Measurements from ENCODE around the gene FAM120C. TPM values are rescaled to one million over a fixed set of nuclear protein-coding genes. Genes with fewer than 3 reads are reported as not detected.

Gene FAM120C, protein sequence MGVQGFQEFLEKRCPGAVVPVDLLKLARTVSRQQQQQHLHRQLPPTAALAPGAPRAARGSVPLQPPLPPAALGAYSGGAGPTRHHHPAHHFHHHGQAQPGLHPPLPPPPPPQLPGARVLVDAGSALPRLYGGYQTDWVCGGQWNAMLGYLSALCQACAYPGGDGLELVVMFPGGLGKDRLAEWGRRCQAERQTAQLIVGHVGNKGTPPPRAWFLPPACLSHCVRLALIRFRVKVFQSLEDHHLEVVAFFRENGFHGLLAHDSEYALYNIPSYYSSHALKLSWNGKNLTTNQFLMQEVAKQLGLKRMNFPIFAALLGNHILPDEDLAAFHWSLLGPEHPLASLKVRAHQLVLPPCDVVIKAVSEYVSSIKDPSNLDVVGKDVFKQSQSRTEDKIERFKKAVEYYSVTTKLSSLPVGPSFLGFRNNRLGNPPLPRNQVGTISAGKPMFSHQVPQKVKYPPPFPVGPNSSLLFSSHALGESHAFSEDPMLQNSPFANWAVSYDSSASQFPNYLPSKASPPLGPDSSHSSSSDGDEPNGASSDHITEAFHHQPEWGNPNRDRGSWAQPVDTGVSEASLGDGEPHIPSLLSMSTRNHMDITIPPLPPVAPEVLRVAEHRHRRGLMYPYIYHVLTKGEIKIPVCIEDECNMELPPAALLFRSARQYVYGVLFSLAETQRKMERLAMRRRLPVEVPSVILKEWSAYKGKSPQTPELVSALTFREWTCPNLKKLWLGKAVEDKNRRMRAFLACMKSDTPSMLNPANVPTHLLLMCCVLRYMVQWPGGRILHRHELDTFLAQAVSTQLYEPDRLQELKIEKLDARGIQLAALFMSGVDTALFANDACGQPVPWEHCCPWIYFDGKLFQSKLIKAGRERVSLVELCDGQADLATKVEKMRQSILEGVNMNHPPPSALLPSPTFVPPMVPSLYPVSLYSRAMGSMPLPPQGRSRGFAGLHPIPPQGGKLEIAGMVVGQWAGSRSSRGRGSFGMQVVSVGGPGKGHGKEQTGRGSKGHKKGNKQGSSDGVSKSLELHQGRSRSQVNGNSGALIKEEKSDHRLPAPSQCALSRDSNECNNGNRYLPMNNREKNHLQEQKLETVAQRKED
- 6.8 to 14.7 TPM (median 7.3 TPM) in 3 replicates for total RNA-seq
- long read RNA-seq, partial matches to known transcripts, result 0 of 1 reads
- long read RNA-seq, other reads (novel, unspliced or antisense), result 0 of 1 reads

GRCh38 chrX:54182864-54183613 is at the start of gene FAM120C:
TSS of gene FAM120C (minus strand) at chrX:54183254. CDS start at chrX:54183198, 56 bp downstream.
- Mint-ChIP-seq H3K27ac (ENCODE audit: unreplicated experiment) (peak within 1 kb of the TSS; percentile 84), H3K27me3 (ENCODE audit: low read depth) (no peaks in the 10 kb centered on the region), H3K4me3 (ENCODE audit: unreplicated experiment) (peak within 1 kb of the TSS; percentile 73), H3K9me3 (ENCODE audit: low read depth) (peaks cover 3% of the 10 kb centered on the region), H3K4me1 (ENCODE audit: low read depth) (peaks cover 42% of the 10 kb centered on the region), H3K36me3 (ENCODE audit: low read depth) (no peaks in the 10 kb centered on the region)
- TF ChIP-seq, protein P1, sequence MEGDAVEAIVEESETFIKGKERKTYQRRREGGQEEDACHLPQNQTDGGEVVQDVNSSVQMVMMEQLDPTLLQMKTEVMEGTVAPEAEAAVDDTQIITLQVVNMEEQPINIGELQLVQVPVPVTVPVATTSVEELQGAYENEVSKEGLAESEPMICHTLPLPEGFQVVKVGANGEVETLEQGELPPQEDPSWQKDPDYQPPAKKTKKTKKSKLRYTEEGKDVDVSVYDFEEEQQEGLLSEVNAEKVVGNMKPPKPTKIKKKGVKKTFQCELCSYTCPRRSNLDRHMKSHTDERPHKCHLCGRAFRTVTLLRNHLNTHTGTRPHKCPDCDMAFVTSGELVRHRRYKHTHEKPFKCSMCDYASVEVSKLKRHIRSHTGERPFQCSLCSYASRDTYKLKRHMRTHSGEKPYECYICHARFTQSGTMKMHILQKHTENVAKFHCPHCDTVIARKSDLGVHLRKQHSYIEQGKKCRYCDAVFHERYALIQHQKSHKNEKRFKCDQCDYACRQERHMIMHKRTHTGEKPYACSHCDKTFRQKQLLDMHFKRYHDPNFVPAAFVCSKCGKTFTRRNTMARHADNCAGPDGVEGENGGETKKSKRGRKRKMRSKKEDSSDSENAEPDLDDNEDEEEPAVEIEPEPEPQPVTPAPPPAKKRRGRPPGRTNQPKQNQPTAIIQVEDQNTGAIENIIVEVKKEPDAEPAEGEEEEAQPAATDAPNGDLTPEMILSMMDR (IDR thresholded peaks at IDR 0.05), result peak; percentile 26
- DNase-seq (ENCODE audit: low spot score), result no peak

GRCh38 chrX:54230435-54231148 is 47.5 kb upstream of the FAM120C start:
- H3K9me3 Mint-ChIP-seq (ENCODE audit: low read depth), result peaks cover 8% of the 10 kb centered on the region
- H3K4me3 Mint-ChIP-seq (ENCODE audit: unreplicated experiment), result no peak overlapping the region
- peaks cover 9% of the 10 kb centered on the region for H3K4me1 Mint-ChIP-seq (ENCODE audit: low read depth)
- TF ChIP-seq, protein P1 (IDR thresholded peaks at IDR 0.05), result no peak
- H3K27ac Mint-ChIP-seq (ENCODE audit: unreplicated experiment), result peak overlapping the region; percentile 82
- peaks cover 1% of the 10 kb centered on the region for H3K36me3 Mint-ChIP-seq (ENCODE audit: low read depth)
- no peak for DNase-seq (ENCODE audit: low spot score)
- H3K27me3 Mint-ChIP-seq (ENCODE audit: low read depth), result no peaks in the 10 kb centered on the region

DNA sequence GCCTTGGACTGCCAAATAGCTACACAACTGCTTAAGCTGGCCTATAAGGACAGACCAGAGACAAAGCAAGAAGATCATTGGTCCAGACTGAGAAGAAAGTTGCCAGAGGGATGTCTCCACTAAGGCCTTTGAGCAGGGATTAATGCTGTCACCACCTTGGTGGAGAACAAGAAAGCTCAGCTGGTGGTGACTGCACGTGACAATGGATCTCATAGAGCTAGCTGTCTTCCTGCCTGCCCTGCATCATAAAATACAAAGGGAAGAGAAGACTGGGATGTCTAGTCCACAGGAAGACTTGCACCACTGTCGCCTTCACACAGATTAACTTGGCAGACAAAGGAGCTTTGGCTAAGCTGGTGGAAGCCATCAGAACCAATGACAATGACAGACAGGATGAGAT is 40.5 kb upstream of the FAM120C start:
- H3K4me3 Mint-ChIP-seq (ENCODE audit: unreplicated experiment), result no peak overlapping the region
- H3K27ac Mint-ChIP-seq (ENCODE audit: unreplicated experiment), result no peak overlapping the region
- H3K27me3 Mint-ChIP-seq (ENCODE audit: low read depth), result no peaks in the 10 kb centered on the region
- no peaks in the 10 kb centered on the region for H3K4me1 Mint-ChIP-seq (ENCODE audit: low read depth)
- H3K36me3 Mint-ChIP-seq (ENCODE audit: low read depth), result peaks cover 1% of the 10 kb centered on the region
- peaks cover 4% of the 10 kb centered on the region for H3K9me3 Mint-ChIP-seq (ENCODE audit: low read depth)
- TF ChIP-seq, protein P1 (IDR thresholded peaks at IDR 0.05), result no peak
- DNase-seq (ENCODE audit: low spot score), result no peak

DNA sequence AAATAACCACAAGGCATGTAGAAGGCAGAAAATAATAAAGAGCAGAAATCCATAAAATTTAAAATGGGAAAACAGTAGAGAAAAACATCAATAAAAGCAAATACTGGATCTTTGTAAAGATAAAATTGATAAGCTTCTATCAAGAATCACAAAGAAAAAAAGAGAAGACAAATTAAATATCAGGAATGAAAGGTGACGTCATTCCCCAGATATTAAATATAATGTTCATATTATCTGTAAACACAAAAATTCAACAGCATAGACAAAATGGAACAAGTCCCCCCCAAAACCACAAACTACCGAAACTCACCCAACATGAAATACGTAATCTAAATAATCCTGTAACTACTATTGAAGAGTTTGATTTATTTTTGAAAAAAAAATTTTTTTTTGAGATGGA is 30.5 kb upstream of the FAM120C start:
- Mint-ChIP-seq H3K27me3 (ENCODE audit: low read depth) (no peaks in the 10 kb centered on the region), H3K4me1 (ENCODE audit: low read depth) (peaks cover 4% of the 10 kb centered on the region), H3K36me3 (ENCODE audit: low read depth) (peaks cover 2% of the 10 kb centered on the region), H3K9me3 (ENCODE audit: low read depth) (peaks cover 4% of the 10 kb centered on the region), H3K27ac (ENCODE audit: unreplicated experiment) (no peak overlapping the region), H3K4me3 (ENCODE audit: unreplicated experiment) (no peak overlapping the region)
- TF ChIP-seq, protein P1 (IDR thresholded peaks at IDR 0.05), result no peak
- DNase-seq (ENCODE audit: low spot score), result no peak

Measured in chondrocyte (in vitro differentiated cells).